ENCODE data around the gene CCL3.
"Not testable (repeated sequence)": the region's sequence is repeated elsewhere in the genome, so short reads cannot be mapped to it uniquely, and the experiment has no call there.

CCL3 gene

GRCh38 chr17:36086791-36087190 is 3.2 kb downstream of the CCL3 start:
- no peak for DNase-seq (ENCODE audit: low read depth, low spot score)

- no peak for DNase-seq (ENCODE audit: low read depth, low spot score)
Observed at GRCh38 chr17:36085765-36086164, 4.2 kb downstream of the CCL3 start.

GRCh38 chr17:36083691-36084090 is 6.3 kb downstream of the CCL3 start:
- DNase-seq (ENCODE audit: low read depth, low spot score): not testable (repeated sequence)

GRCh38 chr17:36082482-36083120 is 7.3 kb downstream of the CCL3 start:
- not testable (repeated sequence) for DNase-seq (ENCODE audit: low read depth, low spot score)

GRCh38 chr17:36081681-36082471 is 8.1 kb downstream of the CCL3 start:
- not testable (repeated sequence) for DNase-seq (ENCODE audit: low read depth, low spot score)

GRCh38 chr17:36074365-36074764 is 15.6 kb downstream of the CCL3 start:
- DNase-seq (ENCODE audit: low read depth, low spot score): no peak

- DNase-seq (ENCODE audit: low read depth, low spot score): peak; percentile 23
Observed at GRCh38 chr17:36072431-36073121, 17.4 kb downstream of the CCL3 start.

GRCh38 chr17:36071751-36072150 is 18.2 kb downstream of the CCL3 start:
- DNase-seq (ENCODE audit: low read depth, low spot score): no peak

GRCh38 chr17:36070427-36070826 is 19.5 kb downstream of the CCL3 start:
- DNase-seq (ENCODE audit: low read depth, low spot score): no peak

- no peak for DNase-seq (ENCODE audit: low read depth, low spot score)
Observed at GRCh38 chr17:36069136-36069535, 20.8 kb downstream of the CCL3 start.

- no peak for DNase-seq (ENCODE audit: low read depth, low spot score)
Observed at GRCh38 chr17:36068524-36068923, 21.4 kb downstream of the CCL3 start.

GRCh38 chr17:36066365-36066985 is 23.5 kb downstream of the CCL3 start:
- no peak for DNase-seq (ENCODE audit: low read depth, low spot score)

GRCh38 chr17:36063786-36064541 is 26.0 kb downstream of the CCL3 start, which contains the start of gene CCL18:
Gene CCL18 (plus strand): TSS chr17:36064272. CDS start chr17:36064343, 71 bp downstream.
- no peak for DNase-seq (ENCODE audit: low read depth, low spot score)

GRCh38 chr17:36060816-36061215 is 29.1 kb downstream of the CCL3 start:
- DNase-seq (ENCODE audit: low read depth, low spot score): no peak

GRCh38 chr17:36059406-36059805 is 30.5 kb downstream of the CCL3 start:
- DNase-seq (ENCODE audit: low read depth, low spot score): no peak

GRCh38 chr17:36057911-36058310 is 32.0 kb downstream of the CCL3 start:
- no peak for DNase-seq (ENCODE audit: low read depth, low spot score)

- no peak for DNase-seq (ENCODE audit: low read depth, low spot score)
Observed at GRCh38 chr17:36055921-36056520, 33.9 kb downstream of the CCL3 start.

GRCh38 chr17:36055171-36055570 is 34.8 kb downstream of the CCL3 start:
- no peak for DNase-seq (ENCODE audit: low read depth, low spot score)

GRCh38 chr17:36049643-36050042 is 40.3 kb downstream of the CCL3 start:
- DNase-seq (ENCODE audit: low read depth, low spot score): no peak

GRCh38 chr17:36048066-36048465 is 41.9 kb downstream of the CCL3 start:
- no peak for DNase-seq (ENCODE audit: low read depth, low spot score)
